PC-9 (cell line): ENCODE data around the gene WNT3. TPM values are rescaled to one million over a fixed set of nuclear protein-coding genes. Genes with fewer than 3 reads are reported as not detected.

Experiments used
- BruUV-seq: library from RNA; stranded (reverse); fragments of 400-500 nt; replicated peaks from 2 replicates; lab custom pipeline; 2021; lab: Mats Ljungman, UMichigan
- CTCF ChIA-PET: fragments of 300-600 bp; sonication (Branson Sonifier 250); formaldehyde crosslinking; loops from one replicate; lab custom pipeline; 2022; ENCODE audit warnings: antibody characterized with exemption; lab: Charles Lee
- POLR2A ChIA-PET: fragments of 300-600 bp; sonication (Branson Sonifier 250); formaldehyde crosslinking; loops from one replicate; lab custom pipeline; 2022; ENCODE audit warnings: antibody characterized with exemption; ENCODE audit not compliant: unreplicated experiment; lab: Charles Lee
- DNase-seq, 2 experiments: peaks; one replicate each; pipeline versions ENCODE4 v3.0.0 to v3.0.0-alpha.2; 2015 to 2022; ENCODE audit warnings: mixed read lengths in 1 of 2
- H2AFZ ChIP-seq: fragments of 200-600 bp; sonication (generic); 2 replicates; pipeline ENCODE4 v1.8.1; 2017; ENCODE audit warnings: antibody characterized with exemption
- H3F3A ChIP-seq: fragments of 200-600 bp; sonication (generic); 2 replicates; pipeline ENCODE4 v1.8.1; 2017; ENCODE audit warnings: antibody characterized with exemption, mild to moderate bottlenecking, low read depth; ENCODE audit not compliant: insufficient read depth
- H3K27ac ChIP-seq: fragments of 200-600 bp; sonication (generic); 2 replicates; pipeline ENCODE4 v1.6.1; 2016; ENCODE audit warnings: mixed run types
- H3K27me3 ChIP-seq: fragments of 200-600 bp; sonication (generic); 2 replicates; pipeline ENCODE4 v1.6.1; 2016; ENCODE audit warnings: low read depth, mixed run types; ENCODE audit not compliant: insufficient read depth
- H3K36me3 ChIP-seq: fragments of 200-600 bp; sonication (generic); 2 replicates; pipeline ENCODE4 v1.6.1; 2016; ENCODE audit warnings: low read depth, mixed run types
- H3K4me1 ChIP-seq: fragments of 200-600 bp; sonication (generic); replicated peaks from 2 replicates; pipeline ENCODE4 v1.6.1; 2016; ENCODE audit warnings: mixed run types; ENCODE audit not compliant: insufficient read depth
- H3K4me2 ChIP-seq: fragments of 200-600 bp; sonication (generic); 2 replicates; pipeline ENCODE4 v1.6.1; 2017; ENCODE audit warnings: mixed run types
- H3K4me3 ChIP-seq: fragments of 200-600 bp; sonication (generic); 2 replicates; pipeline ENCODE4 v1.6.1; 2016; ENCODE audit warnings: mixed run types
- H3K79me2 ChIP-seq: fragments of 200-600 bp; sonication (generic); 2 replicates; pipeline ENCODE4 v1.6.1; 2017; ENCODE audit warnings: low read depth, mixed run types
- H3K9me2 ChIP-seq: fragments of 200-600 bp; sonication (generic); 2 replicates; pipeline ENCODE4 v1.8.1; 2017; ENCODE audit warnings: mild to moderate bottlenecking; ENCODE audit not compliant: insufficient read depth
- H3K9me3 ChIP-seq: fragments of 200-600 bp; sonication (generic); 2 replicates; pipeline ENCODE4 v1.8.1; 2016; ENCODE audit warnings: low read depth; ENCODE audit not compliant: insufficient read depth
- H4K20me1 ChIP-seq: fragments of 200-600 bp; sonication (generic); 2 replicates; pipeline ENCODE4 v1.8.1; 2017; ENCODE audit not compliant: insufficient read depth
- CTCF ChIP-seq: fragments of 200-600 bp; sonication (generic); conservative IDR thresholded peaks from 2 replicates; pipeline ENCODE4 v1.6.1; 2017; ENCODE audit warnings: mixed run types, antibody characterized with exemption, mild to moderate bottlenecking, moderate library complexity
- EZH2 ChIP-seq: fragments of 200-600 bp; sonication (generic); IDR thresholded peaks from 2 replicates; pipeline ENCODE4 v1.8.0; 2017; ENCODE audit warnings: antibody characterized with exemption, low read depth
- intact Hi-C: fragments of 100-400 bp; cut with micrococcal nuclease; formaldehyde crosslinking; loops from one replicate; pipeline ENCODE4 v1.10.0; 2022; ENCODE audit not compliant: unreplicated experiment
- total RNA-seq: library from RNA; stranded (reverse); gene quantifications from 2 replicates; pipeline ENCODE4 v1.2.3, GENCODE V29; 2021

WNT3 gene
- total RNA-seq, 1 experiment from 2014 or later, result 14.0 TPM

GRCh38 chr17:46720408-46720807 lies 98.1 kb downstream of the WNT3 start:
- CTCF ChIA-PET, result no interaction called here
- BruUV-seq, result no TSS peak

GRCh38 chr17:46719891-46720290 lies 98.6 kb downstream of the WNT3 start:
- Histone ChIP-seq H3K4me3 (no peak overlapping the region), H3K4me2 (no peak overlapping the region), H3K9me2 (no peaks in the 10 kb centered on the region), H3K36me3 (0 out of 2 replicates have a peak, but pooled peaks cover 4% of the 10 kb centered on the region), H3K79me2 (no peaks in the 10 kb centered on the region), H3K9me3 (no peaks in the 10 kb centered on the region), H3K27me3 (no peaks in the 10 kb centered on the region), H3F3A (no peaks in the 10 kb centered on the region), H2AFZ (no peak overlapping the region), H3K4me1 (no peaks in the 10 kb centered on the region), H4K20me1 (no peaks in the 10 kb centered on the region), H3K27ac (no peak overlapping the region)
- no TSS peak for BruUV-seq
- ChIA-PET POLR2A (no interaction called here), CTCF (no interaction called here)
- DNase-seq, result peak in 1 of 2 experiments; percentile 26
- intact Hi-C loops, result no loop called here
- TF ChIP-seq CTCF (no peak), EZH2 (no peak)

More at GRCh38 chr17:46720408-46720807, 98.1 kb downstream of the WNT3 start:
- no peaks in the 10 kb centered on the region for H3K9me3 ChIP-seq
- no peaks in the 10 kb centered on the region for H4K20me1 ChIP-seq
- H2AFZ ChIP-seq, result no peak overlapping the region
- no peaks in the 10 kb centered on the region for H3K27me3 ChIP-seq
- intact Hi-C loops, result no loop called here
- no peaks in the 10 kb centered on the region for H3K79me2 ChIP-seq
- 0 out of 2 replicates have a peak, but pooled peaks cover 4% of the 10 kb centered on the region for H3K36me3 ChIP-seq
- no peak for TF ChIP-seq CTCF
- H3K27ac ChIP-seq, result no peak overlapping the region
- no peak overlapping the region for H3K4me2 ChIP-seq
- H3K9me2 ChIP-seq, result no peaks in the 10 kb centered on the region
- DNase-seq, result peak in 1 of 2 experiments; percentile 29
- no peak overlapping the region for H3K4me3 ChIP-seq
- no peaks in the 10 kb centered on the region for H3F3A ChIP-seq
- POLR2A ChIA-PET, result no interaction called here
- no peaks in the 10 kb centered on the region for H3K4me1 ChIP-seq

GRCh38 chr17:46717999-46718398 lies 100.5 kb downstream of the WNT3 start:
- Histone ChIP-seq H2AFZ (no peak overlapping the region), H3F3A (no peaks in the 10 kb centered on the region), H3K4me3 (no peak overlapping the region), H3K4me1 (no peaks in the 10 kb centered on the region), H3K27me3 (no peaks in the 10 kb centered on the region), H3K9me2 (no peaks in the 10 kb centered on the region), H3K27ac (no peak overlapping the region), H3K9me3 (no peaks in the 10 kb centered on the region), H3K4me2 (no peak overlapping the region), H3K36me3 (0 out of 2 replicates have a peak, but pooled peaks cover 4% of the 10 kb centered on the region), H3K79me2 (no peaks in the 10 kb centered on the region), H4K20me1 (no peaks in the 10 kb centered on the region)
- DNase-seq, result no peak
- POLR2A ChIA-PET, result no interaction called here
- TF ChIP-seq EZH2 (no peak), CTCF (no peak)
- CTCF ChIA-PET, result no interaction called here
- BruUV-seq, result no TSS peak
- intact Hi-C loops, result no loop called here

Other genes with a start within 250 kb of the WNT3 start
- 26.1 and 41.9 TPM in 2 replicates for gene ARL17A, start 239.0 kb downstream of the WNT3 start, total RNA-seq
- 23.3 and 40.0 TPM in 2 replicates for gene NSF, start 228.0 kb downstream of the WNT3 start, total RNA-seq
- gene WNT9B, start 32.9 kb upstream of the WNT3 start, total RNA-seq, result not detected in 2 replicates
- 31.7 and 34.5 TPM in 2 replicates for gene GOSR2, start 104.5 kb upstream of the WNT3 start, total RNA-seq
- not detected in 2 replicates for gene RPRML, start 160.6 kb upstream of the WNT3 start, total RNA-seq